ENCODE results near the gene APPBP2.
"Not testable (repeated sequence)": the region's sequence is repeated elsewhere in the genome, so short reads cannot be mapped to it uniquely, and the experiment has no call there.

The APPBP2 gene

DNA sequence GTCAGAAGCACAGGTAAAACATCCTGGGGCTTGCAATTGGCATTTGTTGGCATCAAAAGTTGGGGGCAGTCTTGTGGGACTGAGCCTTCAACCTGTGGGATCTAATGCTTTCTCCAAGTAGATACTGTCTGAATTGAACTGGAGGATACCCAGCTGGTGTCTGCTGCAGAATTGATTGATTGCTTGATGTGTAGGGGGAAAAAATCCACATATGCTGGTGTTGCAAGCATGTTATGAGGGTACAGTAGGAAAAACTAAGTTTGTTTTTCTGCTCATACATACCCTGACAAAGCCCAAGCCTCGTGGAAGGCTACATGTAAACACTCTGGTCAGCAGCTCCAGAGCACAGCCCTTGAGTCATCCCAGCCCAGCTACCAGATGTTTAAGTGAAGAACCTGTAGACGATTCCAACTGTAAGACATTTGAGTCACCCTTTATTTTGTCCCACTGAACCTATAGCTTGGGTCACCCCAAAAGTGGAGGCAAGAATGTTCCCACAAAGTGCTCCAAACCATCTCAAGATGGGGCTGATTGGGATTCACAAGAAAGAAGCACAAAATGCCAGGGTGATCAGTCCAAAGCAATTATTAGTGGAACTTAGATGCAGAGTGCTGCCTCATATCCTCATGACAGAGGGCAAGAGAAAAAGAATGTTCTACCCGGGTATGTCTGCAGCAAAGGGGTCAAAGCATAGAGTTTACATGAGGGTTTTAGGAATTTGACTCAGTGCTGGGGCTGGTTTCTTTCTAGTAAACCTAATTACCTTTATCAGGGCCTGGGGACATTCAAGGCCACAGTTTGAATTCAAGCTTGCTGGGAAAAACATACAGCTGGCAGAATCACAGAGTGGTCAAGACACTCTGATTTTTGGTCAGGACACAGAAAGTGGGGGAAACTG is 9.6 kb upstream of the APPBP2 start:
- no peak for DNase-seq
- in situ Hi-C loops (cut with MboI; ENCODE audit: low pct_unique_long_range_greater_than_20kb, low sequenced_read_pairs): no loop called here

DNA sequence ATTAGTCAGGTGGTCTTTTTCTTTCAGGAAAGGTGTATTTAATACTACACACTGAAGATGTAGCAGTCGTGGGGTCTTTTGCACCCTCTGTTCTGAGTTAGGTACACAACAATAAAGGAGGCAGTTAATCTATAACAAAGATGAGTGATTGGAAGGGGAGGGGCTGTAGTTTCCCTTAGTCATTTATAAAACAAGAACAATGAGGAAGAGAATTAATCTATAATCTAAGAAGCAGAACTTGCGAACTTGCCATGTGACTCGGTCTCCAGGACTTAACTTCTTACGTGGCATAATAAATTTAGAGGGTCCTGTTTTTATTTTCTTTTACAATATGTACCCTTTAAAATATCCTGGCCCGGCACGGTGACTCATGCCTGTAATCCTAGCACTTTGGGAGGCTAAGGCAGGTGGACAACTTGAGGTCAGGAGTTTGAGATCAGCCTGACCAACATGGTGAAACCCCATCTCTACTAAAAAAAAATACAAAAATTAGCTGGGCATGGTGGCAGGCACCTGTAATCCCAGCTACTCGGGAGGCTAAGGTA is 8.6 kb upstream of the APPBP2 start:
- no peak for DNase-seq
- in situ Hi-C loops (cut with MboI; ENCODE audit: low pct_unique_long_range_greater_than_20kb, low sequenced_read_pairs): no loop called here

DNA sequence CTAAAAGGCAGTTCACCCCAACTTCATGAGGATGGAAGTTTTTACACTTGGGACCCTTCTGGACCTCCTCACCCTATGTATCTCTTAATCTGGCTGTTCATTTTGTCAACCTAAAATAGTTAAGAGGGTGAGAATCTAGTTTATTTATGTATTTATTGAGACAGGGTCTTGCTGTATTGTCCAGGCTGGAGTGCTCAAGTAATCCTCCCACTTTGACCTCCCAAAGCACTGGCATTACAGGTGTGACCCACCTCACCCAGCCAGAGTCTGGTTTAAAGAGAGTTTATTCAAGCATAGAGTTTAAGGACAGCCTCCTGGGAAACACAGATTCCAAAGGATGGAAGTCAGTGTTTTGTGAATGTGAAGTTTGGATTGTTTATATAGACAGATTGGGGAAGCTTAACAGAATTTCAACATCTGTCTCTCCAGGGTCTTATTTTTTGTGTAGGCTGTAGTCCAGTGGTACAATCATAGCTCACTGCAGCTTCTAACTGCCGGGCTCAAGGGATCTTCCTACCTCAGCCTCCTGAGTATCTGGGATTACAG is 8.0 kb upstream of the APPBP2 start:
- no peak for DNase-seq

DNA sequence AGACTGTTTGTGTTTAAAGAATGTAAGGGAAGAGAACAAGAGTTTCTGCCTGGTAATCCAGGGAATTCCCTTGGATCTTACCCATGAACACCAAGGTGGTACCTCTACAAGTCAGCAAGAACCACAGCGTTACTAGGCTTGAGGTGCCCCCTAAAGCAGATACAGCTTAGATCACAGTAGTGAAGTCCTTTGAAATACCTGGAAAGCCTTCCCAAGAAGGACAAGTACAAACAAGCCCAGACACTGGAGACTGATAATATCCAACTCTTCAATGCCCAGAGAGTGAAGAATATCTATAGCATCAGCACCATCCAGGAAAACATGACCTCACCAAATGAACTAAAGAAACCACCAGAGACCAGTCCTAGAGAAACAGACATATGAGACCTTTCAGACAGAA is 3.8 kb upstream of the APPBP2 start:
- in situ Hi-C loops (cut with MboI; ENCODE audit: low pct_unique_long_range_greater_than_20kb, low sequenced_read_pairs): no loop called here
- DNase-seq: no peak

More for the DNA sequence above, 8.0 kb upstream of the APPBP2 start:
- in situ Hi-C loops (cut with MboI; ENCODE audit: low pct_unique_long_range_greater_than_20kb, low sequenced_read_pairs): no loop called here

DNA sequence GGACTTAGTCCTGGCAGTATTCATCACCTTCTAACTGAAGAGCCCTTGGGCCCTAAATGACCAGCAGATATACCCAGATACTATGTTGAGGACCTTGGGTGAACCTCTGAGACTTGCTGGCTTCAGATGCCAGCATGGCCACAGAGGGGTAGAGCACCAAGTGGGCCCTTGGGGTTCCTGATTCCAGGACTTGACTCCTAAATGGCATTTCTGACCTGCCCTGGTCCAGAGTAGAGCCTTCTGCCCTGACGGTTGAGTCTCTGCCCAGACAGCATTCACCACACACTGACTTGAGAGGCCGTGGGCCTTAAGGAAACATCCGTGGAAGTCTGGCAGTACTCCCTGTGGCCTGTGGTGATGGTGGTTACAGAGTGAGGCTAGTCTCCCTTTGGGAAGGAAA is 2.8 kb upstream of the APPBP2 start:
- no peak for DNase-seq
- in situ Hi-C loops (cut with MboI; ENCODE audit: low pct_unique_long_range_greater_than_20kb, low sequenced_read_pairs): no loop called here

DNA sequence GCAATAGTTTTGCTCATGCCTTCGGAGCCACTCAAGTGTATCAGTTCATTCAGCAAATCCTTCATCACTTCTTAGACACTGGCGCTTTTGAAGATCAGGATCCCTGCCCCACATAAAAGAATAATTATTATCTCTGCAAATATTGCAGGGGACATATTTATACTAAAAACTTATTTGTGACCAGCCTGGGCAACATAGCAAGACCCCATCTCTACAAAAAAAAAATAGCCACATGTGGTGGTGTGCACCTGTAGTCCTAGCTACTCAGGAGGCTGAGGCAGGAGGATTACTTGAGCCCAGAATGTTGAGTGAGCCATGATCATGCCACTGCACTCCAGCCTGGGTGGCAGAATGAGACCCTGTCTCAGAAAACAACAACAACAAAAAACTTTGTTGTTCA is 1.7 kb upstream of the APPBP2 start:
- no peak for DNase-seq
- in situ Hi-C loops (cut with MboI; ENCODE audit: low pct_unique_long_range_greater_than_20kb, low sequenced_read_pairs): no loop called here

DNA sequence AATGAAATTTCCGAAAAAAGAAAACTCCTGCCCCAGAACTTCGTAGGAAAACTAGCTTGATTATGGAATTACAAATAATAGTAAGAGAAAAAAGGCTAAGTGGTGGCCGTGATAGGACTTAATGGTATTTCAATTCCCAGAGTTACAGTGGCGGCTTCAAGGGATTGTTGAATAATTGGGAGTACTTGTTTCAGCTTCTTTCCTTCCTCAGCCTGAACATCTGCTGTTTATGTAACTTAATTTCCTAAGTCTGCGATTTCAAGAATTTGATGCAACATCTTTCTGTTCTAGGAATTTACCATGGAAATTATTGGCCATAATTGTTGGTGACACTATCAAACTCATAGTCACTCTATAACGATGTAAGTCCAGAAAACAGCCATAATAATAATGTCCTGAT is 684 bp upstream of the APPBP2 start:
- no peak for DNase-seq

DNA sequence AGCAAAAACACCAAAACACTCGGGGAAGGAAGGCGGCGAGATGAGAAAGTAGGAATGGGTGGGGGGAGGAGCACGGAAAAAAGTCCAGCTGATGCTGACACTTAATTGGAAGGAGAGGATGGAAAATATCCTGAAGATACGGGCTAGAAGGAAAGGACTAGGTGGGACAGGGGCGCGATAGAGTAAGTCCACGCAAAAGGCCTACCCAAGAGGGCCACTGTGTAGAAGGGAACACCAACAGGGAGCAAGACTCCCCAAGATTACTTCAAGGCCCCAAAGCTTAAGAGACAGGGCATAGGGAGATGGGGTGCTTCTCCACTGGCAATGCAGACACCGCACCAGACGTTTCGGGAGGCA is 736 bp downstream of the APPBP2 start:
- in situ Hi-C loops (cut with MboI; ENCODE audit: low pct_unique_long_range_greater_than_20kb, low sequenced_read_pairs): no loop called here
- no peak for DNase-seq

More for the DNA sequence above, 684 bp upstream of the APPBP2 start:
- in situ Hi-C loops (cut with MboI; ENCODE audit: low pct_unique_long_range_greater_than_20kb, low sequenced_read_pairs): no loop called here

DNA sequence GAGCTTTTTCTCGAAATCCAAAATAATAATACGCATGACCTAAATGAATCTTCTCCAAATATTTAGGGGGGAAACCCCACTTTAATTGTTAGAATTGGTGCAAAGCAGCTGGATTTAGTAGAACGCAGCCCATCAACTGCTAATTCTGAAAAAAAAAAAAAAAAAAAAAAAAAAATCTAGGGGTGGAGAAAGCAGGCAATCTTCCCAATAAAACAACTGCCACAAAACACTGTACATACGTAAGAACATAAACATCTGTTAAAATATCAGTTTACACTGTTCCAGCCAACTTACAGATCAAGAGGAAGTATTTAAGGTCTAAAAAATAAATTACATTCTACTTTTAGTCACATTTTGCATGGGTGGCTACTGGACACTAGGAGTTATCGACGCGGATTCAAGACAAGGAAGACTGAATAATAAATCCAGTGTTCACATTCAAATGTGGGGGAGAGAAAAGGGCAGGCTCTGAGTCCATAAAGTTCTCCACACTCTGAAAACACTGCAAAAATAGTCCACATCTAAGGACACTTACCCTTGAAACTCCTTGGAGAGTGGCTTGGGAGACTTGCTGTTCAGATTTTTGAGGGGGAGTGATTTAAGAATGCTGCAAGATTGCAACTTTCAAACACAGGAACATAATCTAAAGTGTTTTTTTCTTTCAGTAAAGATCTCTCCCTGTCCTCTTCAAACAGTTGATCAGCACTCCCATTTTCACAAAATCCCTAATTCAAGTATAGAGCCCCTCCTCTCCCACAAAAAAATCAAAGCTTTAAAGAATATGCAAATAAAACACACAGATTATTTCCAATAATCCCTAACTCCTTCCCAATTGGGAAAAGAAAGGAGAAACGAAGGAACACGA is 1.3 kb downstream of the APPBP2 start:
- in situ Hi-C loops (cut with MboI; ENCODE audit: low pct_unique_long_range_greater_than_20kb, low sequenced_read_pairs): no loop called here
- DNase-seq: peak; percentile 35

DNA sequence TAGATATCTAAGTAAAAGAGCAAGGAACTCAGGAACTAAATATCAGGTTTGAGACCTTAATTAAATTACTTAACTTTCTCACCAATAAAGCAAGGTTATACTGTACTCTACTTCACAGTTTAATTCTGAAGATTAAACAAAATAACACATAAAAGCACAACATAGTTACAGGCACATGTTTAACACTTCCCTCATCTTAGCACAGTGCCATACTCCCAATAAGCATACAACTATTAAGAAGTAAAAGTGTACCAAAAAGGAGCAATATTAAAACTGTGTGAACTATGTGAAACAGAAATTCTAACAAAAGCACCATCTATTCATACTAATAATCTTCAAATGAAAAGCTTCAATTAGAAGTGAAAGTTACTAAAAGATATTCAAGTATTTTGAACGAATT is 2.2 kb downstream of the APPBP2 start:
- in situ Hi-C loops (cut with MboI; ENCODE audit: low pct_unique_long_range_greater_than_20kb, low sequenced_read_pairs): no loop called here
- DNase-seq: no peak

DNA sequence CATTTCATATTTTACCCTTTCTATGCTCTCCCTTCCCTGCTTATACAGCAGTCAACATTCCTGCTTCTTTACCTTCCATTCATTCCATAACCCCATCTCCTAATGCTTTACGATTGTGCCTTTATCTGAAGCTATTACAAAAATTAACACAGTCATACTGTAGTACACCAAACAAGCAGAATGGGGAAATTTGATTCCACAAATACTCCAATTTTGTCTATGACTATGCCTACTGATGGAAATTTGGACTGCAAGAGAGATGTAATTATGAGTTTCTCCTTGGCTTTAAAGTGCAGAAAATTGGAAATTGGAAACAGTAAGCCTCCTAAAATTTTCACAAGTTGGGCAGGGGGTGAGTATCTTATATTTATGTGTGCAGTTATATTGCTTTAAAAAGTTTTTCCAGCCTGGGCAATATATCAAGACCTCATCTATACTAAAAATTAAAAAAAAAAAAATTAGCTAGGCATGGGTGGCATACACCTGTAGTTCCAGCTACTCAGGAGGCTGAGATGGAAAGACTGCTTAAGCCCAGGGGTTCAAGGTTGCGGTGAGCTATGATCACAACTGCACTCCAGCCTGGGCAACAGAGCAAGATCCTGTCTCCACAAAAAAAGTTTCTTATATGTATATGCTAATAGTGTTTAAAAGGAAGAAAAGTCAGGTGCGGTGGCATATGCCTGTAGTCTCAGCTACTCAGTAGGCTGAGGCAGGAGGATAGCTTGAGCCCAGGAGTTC is 3.0 kb downstream of the APPBP2 start:
- DNase-seq: no peak
- in situ Hi-C loops (cut with MboI; ENCODE audit: low pct_unique_long_range_greater_than_20kb, low sequenced_read_pairs): no loop called here

DNA sequence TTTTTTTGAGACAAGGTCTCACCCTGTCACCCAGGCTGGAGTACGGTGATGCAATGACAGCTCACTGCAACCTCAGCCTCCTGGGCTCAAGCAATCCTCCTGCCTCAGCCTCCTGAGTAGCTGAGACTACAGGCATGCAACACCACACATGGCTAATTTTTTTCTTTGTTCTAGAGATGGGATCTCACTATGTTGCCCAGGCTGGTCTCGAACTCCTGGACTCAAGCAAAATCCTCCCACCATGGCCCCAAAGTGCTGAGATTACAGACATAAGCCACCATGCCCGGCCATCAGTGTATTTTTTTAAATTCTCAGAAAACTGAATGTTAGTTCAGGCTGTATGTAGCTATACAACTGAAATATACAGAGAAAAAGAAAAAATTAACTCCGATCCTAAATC is 6.2 kb downstream of the APPBP2 start:
- in situ Hi-C loops (cut with MboI; ENCODE audit: low pct_unique_long_range_greater_than_20kb, low sequenced_read_pairs): no loop called here
- DNase-seq: no peak

DNA sequence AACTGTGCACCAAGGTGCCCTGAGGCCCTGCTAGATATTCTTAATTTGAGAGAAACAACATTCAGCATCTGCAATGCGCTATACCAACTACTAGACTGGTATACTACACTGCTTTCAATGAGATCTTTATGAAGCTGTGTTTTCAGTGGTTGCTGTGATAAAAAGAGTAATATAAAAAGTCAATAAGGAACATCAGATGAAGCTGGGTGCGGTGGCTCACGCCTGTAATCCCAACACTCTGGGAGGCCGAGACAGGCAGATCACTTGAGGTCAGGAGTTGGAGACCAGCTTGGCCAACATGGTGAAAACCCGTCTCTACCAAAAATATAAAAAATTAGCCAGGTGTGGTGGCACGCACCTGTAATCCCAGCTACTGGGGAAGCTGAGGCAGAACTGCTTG is 10.4 kb downstream of the APPBP2 start:
- in situ Hi-C loops (cut with MboI; ENCODE audit: low pct_unique_long_range_greater_than_20kb, low sequenced_read_pairs); DNase-seq: not testable (repeated sequence)

DNA sequence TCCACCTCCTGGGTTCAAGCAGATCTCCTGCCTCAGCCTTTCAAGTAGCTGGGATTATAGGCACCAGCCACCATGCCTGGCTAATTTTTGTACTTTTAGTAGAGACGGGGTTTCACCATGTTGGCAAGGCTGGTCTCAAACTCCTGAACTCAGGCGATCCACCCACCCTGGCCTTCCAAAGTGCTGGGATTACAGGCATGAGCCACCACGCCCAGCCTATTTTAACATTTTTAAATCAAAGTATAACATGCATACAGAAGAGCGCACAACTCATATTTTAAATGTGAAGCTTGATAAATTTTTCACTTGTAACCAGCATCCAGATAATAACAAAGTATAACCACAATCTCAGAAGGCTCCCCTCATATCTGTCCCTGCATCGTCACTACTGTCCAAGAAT is 10.8 kb downstream of the APPBP2 start:
- not testable (repeated sequence) for DNase-seq

DNA sequence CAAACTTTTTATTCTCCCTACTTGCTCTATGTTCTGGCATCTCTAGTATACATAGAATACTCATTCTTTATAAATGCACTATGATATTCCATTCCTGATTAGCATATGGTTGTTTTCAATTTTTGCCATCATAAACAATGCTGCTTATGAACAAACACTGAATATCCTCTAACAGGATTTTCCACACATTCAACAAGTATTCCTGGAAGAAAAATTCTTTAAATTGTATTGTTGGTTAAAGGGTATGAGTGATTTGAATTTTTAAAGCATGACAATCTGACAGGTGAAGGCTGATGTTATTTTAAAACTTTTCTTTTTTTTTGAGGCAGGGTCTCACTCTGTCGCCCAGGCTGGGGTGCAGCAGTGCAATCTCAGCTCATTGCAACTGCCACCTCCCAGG is 11.5 kb downstream of the APPBP2 start:
- in situ Hi-C loops (cut with MboI; ENCODE audit: low pct_unique_long_range_greater_than_20kb, low sequenced_read_pairs): no loop called here
- DNase-seq: no peak

More for the DNA sequence above, 10.8 kb downstream of the APPBP2 start:
- in situ Hi-C loops (cut with MboI; ENCODE audit: low pct_unique_long_range_greater_than_20kb, low sequenced_read_pairs): not testable (repeated sequence)

DNA sequence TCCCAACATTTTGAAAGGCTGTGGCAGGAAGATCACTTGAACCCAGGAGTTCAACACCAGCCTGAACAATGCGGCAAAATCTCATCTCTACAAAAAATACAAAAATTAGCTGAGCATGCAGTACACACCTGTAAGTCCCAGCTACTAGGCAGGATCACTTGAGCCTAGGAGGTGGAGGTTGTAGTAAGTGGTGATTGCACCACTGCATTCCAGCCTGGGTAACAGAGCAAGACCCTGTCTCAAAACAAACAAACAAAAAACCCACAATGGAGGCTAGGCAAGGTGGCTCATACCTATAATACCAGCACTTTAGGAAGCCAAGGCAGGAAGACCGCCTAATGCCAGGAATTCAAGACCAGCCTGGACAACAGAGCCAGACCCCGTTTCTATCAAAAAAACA is 12.0 kb downstream of the APPBP2 start:
- DNase-seq: no peak
- in situ Hi-C loops (cut with MboI; ENCODE audit: low pct_unique_long_range_greater_than_20kb, low sequenced_read_pairs): no loop called here

DNA sequence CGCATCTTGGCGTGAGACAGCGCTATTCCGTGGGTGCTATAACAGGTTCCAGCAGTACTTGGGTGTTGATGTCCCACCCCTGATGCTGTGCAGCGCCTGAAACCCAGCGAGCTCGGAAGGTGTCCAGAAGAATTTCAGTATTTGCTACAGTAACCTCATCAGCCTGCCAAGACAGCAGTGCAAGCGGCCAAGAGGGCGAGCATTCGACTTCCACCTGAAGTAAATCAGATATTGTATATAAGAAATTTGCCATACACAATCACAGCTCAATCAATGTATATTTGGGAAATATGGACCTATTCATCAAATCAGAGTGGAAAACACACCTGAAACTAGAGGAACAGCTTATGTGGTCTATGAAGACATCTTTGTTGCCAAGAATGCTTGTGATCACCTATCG is 13.0 kb downstream of the APPBP2 start:
- DNase-seq: no peak
- in situ Hi-C loops (cut with MboI; ENCODE audit: low pct_unique_long_range_greater_than_20kb, low sequenced_read_pairs): no loop called here

DNA sequence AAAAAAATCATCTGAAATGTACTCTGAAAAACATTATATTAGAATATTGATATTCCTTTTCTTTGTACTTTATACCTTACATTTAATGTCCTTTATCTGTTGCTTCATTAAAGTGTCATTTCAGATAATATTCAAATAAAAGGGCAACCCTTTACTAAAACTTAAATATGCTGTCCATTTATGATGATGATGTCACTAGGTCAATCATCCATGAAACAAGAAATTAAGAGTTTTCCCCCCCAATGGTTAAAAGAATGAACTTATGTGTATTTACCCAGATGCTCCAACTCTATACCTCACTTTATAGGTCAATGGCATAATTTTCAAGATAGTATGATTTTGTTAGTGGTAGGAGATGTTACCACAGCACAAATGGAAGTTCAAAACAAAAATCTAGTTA is 15.3 kb downstream of the APPBP2 start:
- in situ Hi-C loops (cut with MboI; ENCODE audit: low pct_unique_long_range_greater_than_20kb, low sequenced_read_pairs): no loop called here

DNA sequence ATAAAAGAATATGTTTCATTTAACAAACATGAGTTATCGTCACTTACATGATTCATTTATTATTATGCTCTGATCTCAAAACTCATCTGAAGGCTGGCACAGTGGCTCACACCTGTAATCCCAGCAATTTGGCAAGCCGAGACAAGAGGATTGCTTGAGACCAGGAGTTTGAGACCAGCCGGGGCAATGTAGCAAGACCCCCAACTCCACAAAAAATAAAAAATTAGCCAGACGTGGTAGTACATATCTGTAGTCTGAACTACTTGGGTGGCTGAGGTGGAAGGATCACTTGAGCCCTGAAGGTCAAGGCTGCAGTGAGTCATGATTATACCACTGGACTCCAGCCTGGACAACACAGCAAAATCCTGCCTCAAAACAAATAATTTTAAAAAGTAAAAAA is 16.0 kb downstream of the APPBP2 start:
- no peak for DNase-seq
- in situ Hi-C loops (cut with MboI; ENCODE audit: low pct_unique_long_range_greater_than_20kb, low sequenced_read_pairs): no loop called here

More for the DNA sequence above, 15.3 kb downstream of the APPBP2 start:
- no peak for DNase-seq
